HG03064 (cell line): ENCODE results near the gene SLC17A3.

ENCODE experiments used
- ATAC-seq: cut with Tn5 transposase; IDR thresholded peaks from one replicate; pipeline ENCODE4 v1.9.1; 2021; ENCODE audit warnings: low read depth; ENCODE audit not compliant: unreplicated experiment

Gene SLC17A3

DNA sequence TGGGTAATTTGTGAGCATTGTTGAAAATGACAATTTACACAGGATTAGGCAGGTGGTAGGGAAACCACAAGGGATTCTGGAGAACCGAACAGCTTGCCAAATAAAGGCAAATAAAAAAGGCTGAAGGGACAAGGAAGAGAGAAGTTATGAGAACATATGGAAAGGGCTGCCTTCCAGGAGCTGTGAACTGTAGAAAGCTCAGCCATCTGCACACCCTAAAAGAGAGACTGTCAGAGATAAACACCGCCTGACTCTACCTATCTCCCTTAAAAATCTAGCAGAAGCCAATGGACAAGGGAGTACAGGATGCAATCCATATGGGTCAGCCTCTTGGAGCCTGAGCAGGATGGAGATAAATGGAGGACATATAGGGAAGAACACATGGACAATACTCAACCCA lies 29.5 kb downstream of the SLC17A3 start:
- no peak for ATAC-seq

DNA sequence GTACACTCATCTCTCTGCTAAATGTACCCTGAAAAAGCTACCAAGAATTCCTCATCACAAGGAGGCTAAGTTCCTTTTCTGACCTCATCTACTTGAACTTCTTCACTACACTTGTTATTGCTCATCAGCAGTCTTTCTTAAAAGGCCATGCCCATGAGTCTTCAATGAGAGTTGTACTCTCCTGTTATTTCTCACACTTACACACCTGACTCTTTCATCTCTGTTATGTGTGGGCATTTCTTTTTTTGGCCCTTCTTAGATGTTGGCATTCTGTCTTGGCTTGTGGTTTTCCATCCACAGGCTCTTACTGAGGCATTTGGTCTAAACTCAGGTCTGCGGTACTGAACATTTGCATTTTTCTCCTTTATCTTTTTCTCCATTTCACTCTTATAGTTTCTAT lies 31.5 kb downstream of the SLC17A3 start:
- ATAC-seq = no peak

DNA sequence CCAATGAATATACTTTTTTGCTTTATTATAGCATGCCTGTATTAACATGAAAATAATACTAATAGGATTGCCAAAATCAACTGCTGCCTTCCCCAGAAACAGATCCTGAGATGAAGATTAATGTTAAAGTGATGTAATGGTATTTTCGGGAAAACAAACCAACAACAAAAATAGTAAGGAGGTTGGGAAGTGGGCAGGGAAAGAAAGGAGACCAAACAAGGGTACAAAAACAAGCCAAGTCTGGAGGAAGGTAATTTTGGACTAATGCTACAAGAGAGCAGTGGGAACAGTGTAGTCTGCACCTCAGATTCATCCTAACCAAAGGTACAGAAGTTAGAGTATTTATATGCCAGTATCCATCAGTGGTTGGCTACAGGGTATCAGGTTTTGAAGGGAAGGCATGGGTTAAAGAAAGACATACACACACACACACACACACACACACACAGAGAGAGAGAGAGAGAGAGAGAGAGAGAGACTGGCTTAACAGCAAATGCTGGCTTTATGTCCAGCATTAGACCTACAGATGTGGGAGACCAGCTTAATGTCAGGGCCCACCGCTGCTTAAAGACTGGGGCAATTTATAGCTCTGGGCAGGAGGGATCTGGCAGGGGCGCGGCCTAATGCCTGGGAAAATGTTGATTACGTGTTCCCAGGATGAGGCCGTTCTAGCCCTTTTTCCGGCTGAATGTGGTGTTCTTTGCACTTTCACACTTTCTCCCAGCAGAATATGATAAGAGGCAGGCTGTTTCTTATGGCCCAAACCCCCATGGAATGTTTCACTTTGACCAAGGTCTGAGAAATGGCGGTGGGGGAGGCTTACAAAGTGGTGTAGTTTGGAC lies 38.4 kb downstream of the SLC17A3 start:
- no peak for ATAC-seq

DNA sequence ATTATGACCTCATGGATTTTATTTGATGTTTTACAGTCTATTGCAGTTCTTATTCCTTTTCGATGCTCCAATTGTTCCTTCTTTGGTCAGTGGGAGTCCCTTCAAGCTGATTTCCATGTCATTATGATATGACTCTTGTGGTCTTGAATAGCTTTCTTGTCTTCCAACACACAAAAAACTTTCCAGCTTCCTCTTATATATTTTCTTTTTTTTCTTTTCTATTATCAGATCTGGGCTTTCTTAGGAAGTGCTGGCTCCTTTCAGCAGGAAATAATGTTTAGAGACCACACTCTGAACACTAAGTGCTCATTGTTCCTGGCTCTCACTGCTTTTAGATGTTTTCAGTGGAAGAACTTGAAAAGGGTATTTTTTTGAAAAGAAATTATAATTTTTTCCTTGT lies 39.1 kb downstream of the SLC17A3 start:
- ATAC-seq = no peak

DNA sequence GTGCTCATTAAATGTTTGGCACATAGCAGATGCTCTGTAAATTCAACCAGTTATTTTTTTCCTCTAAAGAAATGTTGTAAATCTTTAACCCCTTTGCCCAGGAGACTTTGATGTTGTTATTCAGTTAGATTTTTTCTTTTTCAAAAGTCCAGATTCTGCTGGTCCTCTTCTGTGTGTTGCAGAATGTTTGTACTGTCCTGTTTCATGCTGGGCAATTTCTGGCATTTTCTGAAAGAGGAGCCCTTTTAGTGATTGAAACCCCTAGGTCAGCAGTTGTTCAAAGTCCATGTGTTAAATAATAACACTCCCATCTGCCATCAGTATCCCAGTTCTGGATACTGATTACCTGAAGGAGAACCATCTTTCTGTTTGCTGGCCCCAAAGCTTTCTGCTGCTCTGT lies 40.9 kb downstream of the SLC17A3 start:
- ATAC-seq = no peak

DNA sequence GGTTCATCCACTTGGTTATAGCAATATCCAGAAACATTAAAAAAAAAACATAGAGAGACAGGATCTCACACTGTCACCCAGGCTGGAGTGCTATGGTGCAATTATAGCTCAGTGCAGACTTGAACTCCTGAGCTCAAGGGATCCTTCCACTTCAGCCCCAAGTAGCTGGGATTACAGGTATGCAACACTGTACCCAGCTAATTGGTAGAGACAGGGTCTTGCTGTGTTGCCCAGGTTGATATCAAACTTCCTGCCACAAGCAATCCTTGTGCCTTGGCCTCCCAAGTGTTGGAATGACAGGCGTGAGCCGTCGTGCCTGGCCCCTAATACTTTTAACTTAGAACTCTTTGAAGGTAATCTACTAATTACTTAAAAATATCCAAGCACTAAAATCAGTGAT lies 41.4 kb downstream of the SLC17A3 start:
- ATAC-seq = no peak

DNA sequence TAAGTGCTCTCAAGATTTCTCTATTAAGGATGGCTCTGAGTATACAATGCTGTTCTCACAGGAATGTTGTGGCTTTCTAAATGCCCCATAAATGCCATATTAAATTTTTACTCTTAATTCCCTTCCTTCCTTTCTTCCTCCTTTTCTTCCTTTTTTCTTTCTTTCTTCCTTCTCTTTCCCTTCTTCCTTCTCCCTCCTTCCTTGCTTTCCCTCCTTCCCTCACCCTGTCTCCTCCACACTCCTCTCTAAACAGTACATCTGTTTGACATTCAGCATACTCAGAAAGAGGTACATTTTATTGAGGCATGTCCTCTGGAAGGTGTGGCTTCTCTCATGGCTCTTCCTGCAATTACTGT lies 41.8 kb downstream of the SLC17A3 start:
- no peak for ATAC-seq

DNA sequence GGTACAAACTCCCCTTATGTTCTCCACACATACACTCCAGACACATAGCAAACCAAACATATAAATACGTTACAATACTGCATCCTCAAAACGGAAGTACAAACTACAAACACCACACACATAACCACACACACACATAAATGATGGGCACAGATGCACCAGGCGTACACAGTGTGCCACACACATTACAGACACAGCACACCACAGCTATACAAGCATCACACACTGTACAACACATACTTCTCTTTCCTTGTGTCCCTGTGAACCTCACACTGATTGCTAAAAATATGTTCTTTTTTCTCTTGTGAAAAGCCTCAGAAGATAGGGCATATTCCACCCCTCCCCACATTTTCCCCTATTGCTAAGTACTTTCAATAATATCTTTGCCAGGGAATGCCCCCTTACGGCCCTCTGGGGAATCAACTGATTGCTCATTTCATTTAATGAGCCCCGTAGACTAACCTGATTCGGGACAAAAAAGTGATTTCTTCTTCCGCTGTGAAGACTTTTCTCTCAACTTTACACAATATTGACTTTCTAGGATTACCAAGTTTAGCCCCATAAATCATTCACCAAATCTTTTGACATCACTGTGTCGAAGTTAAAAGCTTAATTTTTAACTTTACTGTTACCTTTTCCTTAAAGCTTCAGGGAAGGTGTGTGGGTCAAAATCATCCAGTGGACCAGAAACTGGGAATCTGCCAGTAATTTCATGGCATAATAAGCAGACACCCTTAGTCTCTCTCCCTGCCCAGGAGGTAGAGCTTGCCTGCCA lies 42.3 kb downstream of the SLC17A3 start, which contains the start of gene SLC17A1:
SLC17A1 (minus strand) TSS at position 521 of the 775 bp plus-strand sequence. CDS start 1,495 bp downstream, outside the sequence.
- no peak for ATAC-seq

DNA sequence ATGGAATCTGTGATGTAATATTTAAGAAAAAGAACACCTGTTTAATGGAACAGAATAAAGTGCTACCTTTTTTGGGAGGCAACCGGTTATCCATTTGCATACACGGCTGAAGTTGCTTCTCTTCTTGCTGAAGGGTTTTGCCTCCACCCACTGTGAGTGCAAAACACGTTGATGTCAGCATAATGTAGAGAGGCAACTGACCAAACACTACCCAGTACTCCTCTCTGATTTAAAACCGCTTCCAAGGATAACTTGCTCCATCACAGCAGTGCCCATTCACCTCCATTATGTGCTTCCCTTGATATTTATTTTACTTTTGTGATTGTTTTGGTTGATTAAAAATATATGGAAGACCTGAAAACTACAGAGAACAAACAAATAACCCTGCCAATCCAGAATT lies 43.6 kb downstream of the SLC17A3 start:
- no peak for ATAC-seq

DNA sequence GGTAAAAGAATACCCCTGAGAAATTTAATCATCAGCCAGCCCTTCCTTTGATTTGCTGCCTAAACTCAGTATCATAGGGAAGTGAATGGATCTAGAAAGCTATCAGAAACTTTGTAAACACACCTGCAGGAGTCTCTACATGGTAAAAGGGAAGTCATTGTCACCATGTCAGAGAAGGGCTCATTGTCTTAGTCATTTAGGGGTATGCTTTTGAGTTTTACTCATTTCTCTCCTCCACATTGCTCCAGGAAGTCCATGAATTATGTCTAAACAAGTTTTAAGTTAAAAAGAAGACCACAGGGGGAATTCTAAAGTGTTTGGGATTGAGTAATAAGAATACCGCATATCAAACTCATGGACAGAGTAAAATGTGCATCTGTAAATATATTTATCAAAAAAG lies 44.7 kb downstream of the SLC17A3 start:
- ATAC-seq = no peak

DNA sequence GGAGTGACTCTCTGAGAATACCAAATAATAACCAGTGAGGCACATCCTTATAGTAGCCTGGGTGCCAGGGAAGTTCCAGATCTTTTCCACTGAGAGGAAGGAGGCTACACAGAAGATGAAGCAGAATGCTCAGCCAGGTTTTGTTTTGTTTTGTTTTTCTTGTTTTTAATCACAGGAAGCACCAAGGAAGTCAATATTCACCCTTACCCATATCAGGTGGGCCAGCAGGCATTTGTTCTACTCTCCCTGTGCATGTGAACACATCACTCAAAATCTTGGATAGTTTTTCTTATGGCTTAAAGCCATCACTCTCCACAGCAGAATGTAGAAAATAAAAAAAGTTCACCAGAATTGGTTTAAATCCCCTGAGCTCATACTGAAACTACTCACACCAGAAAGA lies 52.7 kb downstream of the SLC17A3 start:
- no peak for ATAC-seq

DNA sequence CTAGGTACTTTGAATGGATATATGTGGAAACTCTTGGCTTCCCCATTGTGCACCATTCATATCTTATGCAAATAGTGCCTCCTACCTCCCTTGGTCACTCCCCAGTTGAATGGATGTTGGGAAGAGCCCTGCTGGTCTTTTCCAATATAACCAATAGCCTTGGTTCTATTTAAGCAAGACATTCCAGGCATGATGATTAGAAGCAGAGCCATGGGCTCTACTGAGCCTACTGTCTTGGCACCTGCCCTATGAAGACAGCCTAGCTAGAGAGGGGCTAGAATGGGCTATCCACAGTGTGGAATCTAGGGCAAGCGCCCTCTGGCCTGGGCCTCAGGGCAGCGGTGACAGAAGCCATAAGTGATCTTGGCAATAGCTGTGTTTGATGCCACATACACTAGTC lies 57.8 kb downstream of the SLC17A3 start:
- ATAC-seq = no peak

DNA sequence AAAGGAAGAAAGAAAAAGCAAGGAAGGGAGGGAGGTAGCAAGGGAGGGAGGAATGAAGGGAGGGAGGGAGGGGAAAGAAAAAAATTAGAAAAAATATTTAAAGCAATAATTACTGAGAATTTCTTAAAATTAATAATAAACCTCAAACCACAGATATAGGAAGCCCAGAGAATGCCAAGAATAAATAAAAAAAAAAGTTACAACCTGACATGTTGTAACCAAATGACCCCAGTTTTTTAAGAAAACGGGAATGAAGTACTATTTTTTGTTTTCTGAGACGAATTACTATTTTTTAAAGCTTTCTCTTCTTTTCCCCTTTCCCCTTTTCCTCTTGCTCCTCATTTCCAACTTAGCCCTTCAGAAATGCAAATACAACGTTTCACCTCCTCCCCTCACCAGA lies 58.8 kb downstream of the SLC17A3 start:
- ATAC-seq = no peak

DNA sequence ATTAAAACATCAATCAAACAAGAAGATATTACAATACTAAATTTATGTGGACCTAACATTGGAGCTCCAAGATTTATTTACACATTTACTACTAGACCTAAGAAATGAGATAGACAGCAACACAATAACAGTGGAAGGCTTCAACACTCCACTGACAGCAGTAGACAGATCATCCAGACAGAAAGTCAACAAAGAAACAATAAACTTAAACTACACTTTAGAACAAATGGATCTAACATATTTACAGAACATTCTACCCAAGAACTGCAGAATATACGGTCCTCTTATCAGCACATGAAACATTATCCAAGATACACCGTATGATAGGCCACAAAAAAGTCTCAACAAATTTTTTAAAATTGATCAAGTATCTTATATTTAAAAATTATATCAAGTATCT lies 69.2 kb downstream of the SLC17A3 start:
- ATAC-seq = no peak

DNA sequence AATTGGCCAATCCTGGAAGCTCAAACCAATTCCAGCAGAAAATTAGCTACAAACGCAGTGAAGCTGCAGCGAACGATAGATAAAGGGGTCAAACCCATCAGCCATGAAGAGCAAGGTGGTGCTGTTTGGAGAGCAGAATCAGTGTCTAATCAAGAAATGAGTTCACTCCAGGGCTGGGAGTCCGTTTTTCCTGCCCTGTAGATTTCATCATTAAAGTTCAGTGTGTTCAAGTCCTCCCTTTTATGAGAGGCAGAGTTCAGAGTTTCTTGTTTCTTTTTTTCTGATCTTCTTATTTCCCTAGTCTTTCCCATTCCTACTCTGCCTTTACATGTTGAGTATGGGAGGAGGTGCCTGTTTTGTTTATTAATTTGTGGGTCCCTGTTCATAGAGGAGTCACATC lies 72.6 kb downstream of the SLC17A3 start:
- no peak for ATAC-seq
